Mesothelial cell of epicardium (in vitro differentiated cells): ENCODE results near the gene DYNLT2. TPM values are rescaled to one million over a fixed set of nuclear protein-coding genes. Genes with fewer than 3 reads are reported as not detected.

ENCODE experiments used
- DNase-seq, 2 experiments: peaks; one replicate each; pipeline ENCODE4 v3.0.0; 2021; ENCODE audit warnings: low spot score in 2 of 2; ENCODE audit not compliant: unreplicated experiment in 2 of 2
- H3K27ac Mint-ChIP-seq: 2 replicates; pipeline ENCODE4 v1.8.0; 2021; ENCODE audit warnings: mixed read lengths
- H3K27me3 Mint-ChIP-seq: 2 replicates; pipeline ENCODE4 v1.8.0; 2021; ENCODE audit warnings: low read depth, mixed read lengths
- H3K36me3 Mint-ChIP-seq: 2 replicates; pipeline ENCODE4 v1.8.0; 2021; ENCODE audit warnings: mixed read lengths
- H3K4me1 Mint-ChIP-seq: 2 replicates; pipeline ENCODE4 v1.8.0; 2021; ENCODE audit warnings: mixed read lengths
- H3K4me3 Mint-ChIP-seq: 2 replicates; pipeline ENCODE4 v1.8.0; 2021; ENCODE audit warnings: mild to moderate bottlenecking, moderate library complexity, mixed read lengths
- H3K9me3 Mint-ChIP-seq: 2 replicates; pipeline ENCODE4 v1.8.0; 2021; ENCODE audit warnings: mixed read lengths
- total RNA-seq: library from RNA; stranded (reverse); gene quantifications from 3 replicates; pipeline ENCODE4 v1.2.1, GENCODE V29; 2021
- TF ChIP-seq, protein P1 (sequence below): fragments of 200-600 bp; sonication (generic); IDR thresholded peaks from one replicate; pipeline ENCODE4 v1.5.0; 2021; ENCODE audit warnings: antibody characterized with exemption; ENCODE audit not compliant: unreplicated experiment

The DYNLT2 gene
- total RNA-seq, 1 donor from 2014 or later, result 2.7 TPM

DNA sequence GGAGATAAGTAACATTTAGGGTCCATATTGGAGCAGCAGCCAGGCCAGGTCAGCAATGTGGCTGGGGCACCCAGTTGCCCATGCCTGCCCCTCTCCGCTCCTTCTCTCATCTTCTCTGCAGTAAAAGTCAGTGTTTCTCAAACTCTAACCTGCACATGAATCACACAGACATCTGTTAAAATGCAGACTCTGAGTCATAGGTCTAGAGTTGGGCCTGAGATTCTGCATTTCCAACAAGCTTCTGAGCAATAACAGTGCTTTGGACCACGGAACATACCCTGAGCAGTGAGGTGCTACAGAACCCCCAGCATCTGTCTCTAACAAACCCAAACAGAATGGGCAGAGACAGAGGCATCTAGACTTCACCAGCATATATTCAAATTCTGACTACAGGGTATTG is 37.2 kb downstream of the DYNLT2 start:
- Mint-ChIP-seq H3K36me3 (peaks cover 32% of the 10 kb centered on the region), H3K27me3 (no peaks in the 10 kb centered on the region), H3K4me1 (no peaks in the 10 kb centered on the region), H3K4me3 (no peak overlapping the region), H3K9me3 (no peaks in the 10 kb centered on the region), H3K27ac (no peak overlapping the region)
- TF ChIP-seq, protein P1, sequence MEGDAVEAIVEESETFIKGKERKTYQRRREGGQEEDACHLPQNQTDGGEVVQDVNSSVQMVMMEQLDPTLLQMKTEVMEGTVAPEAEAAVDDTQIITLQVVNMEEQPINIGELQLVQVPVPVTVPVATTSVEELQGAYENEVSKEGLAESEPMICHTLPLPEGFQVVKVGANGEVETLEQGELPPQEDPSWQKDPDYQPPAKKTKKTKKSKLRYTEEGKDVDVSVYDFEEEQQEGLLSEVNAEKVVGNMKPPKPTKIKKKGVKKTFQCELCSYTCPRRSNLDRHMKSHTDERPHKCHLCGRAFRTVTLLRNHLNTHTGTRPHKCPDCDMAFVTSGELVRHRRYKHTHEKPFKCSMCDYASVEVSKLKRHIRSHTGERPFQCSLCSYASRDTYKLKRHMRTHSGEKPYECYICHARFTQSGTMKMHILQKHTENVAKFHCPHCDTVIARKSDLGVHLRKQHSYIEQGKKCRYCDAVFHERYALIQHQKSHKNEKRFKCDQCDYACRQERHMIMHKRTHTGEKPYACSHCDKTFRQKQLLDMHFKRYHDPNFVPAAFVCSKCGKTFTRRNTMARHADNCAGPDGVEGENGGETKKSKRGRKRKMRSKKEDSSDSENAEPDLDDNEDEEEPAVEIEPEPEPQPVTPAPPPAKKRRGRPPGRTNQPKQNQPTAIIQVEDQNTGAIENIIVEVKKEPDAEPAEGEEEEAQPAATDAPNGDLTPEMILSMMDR, result no peak
- no peak for DNase-seq

DNA sequence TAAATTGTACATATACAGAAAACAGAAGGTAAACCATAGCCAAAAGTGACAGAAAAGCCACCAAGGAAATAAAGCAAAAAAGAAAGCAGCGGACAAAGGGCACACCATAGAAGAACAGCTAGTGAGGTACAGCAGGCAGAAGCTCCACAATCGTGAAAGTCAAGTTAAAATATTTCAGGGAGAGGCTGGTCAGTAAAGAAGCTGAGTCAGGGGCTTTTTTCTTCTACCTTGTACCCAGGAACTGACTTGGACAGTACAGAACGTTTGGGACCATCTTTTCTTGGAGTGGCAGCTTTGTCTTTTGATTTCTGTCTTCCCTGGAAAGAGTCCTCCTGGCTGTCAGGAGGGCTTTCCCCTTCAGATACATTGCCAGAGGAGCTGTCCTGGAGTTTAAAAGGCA is 41.4 kb downstream of the DYNLT2 start:
- no peak overlapping the region for H3K4me3 Mint-ChIP-seq
- no peaks in the 10 kb centered on the region for H3K9me3 Mint-ChIP-seq
- H3K27ac Mint-ChIP-seq, result no peak overlapping the region
- DNase-seq, result no peak
- peaks cover 1% of the 10 kb centered on the region for H3K4me1 Mint-ChIP-seq
- TF ChIP-seq, protein P1, result no peak
- peaks cover 28% of the 10 kb centered on the region for H3K36me3 Mint-ChIP-seq
- H3K27me3 Mint-ChIP-seq, result no peaks in the 10 kb centered on the region

DNA sequence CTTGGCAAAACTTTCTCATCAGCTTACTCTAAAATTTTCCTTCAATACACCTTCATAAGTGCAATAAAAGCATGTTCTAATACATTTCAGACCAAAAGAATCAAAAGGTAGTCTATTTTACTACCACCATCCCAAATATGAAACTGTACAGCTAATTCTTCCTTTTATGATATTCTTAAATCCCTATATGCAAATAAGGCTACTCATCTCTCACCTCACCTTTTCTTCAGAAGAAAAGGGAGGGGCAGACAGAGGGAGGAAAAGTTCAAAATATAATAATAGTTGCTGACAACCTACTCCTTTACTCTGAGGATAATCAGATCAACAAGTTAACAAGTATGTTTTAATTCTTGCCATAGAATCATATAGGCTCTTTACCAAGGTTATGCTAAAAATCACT is 42.1 kb downstream of the DYNLT2 start:
- Mint-ChIP-seq H3K4me3 (no peak overlapping the region), H3K27ac (no peak overlapping the region), H3K36me3 (peaks cover 25% of the 10 kb centered on the region), H3K4me1 (peaks cover 7% of the 10 kb centered on the region), H3K27me3 (no peaks in the 10 kb centered on the region), H3K9me3 (no peaks in the 10 kb centered on the region)
- DNase-seq, result no peak
- TF ChIP-seq, protein P1, result no peak

DNA sequence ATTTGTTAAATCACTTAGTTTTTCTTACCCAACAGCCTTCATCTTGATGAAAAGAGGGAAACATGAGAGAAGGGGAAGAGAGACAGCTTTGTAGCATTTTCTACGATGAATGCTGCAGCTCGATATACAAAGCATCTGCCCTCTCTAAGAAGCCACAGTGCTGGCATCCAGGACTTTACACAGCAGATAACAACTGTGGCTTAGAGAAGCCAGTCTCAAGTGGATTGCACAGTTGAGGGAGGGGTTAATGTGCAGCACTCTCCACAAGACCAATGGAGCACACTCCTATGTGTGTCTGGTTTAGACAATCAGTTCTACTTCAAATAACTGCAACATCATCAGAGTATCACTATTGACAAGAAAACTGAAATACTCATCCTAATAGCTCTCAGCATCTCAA is 43.6 kb downstream of the DYNLT2 start:
- H3K4me1 Mint-ChIP-seq, result peaks cover 21% of the 10 kb centered on the region
- H3K27me3 Mint-ChIP-seq, result no peaks in the 10 kb centered on the region
- H3K4me3 Mint-ChIP-seq, result no peak overlapping the region
- TF ChIP-seq, protein P1, result no peak
- H3K36me3 Mint-ChIP-seq, result peaks cover 20% of the 10 kb centered on the region
- no peak for DNase-seq
- no peak overlapping the region for H3K27ac Mint-ChIP-seq
- H3K9me3 Mint-ChIP-seq, result no peaks in the 10 kb centered on the region

DNA sequence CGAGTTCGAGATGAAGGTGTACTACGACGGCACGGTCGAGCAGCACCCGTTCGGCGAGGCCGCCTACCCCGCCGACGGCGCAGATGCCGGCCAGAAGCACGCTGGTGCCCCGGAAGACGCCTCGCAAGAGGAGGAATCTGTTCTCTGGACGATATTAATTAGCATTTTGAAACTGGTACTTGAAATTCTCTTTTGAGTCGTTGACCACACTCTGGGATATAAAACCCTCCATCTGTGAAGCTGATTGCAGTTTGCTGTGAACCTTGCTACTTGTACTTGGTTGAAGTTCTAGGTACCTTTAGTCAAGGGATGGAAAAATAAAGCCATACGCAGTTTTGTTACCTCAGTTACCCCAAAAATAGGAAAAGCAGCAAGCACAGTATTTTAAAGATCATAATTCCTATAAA is 48.5 kb downstream of the DYNLT2 start:
- Mint-ChIP-seq H3K27ac (peak overlapping the region; percentile 81), H3K36me3 (peaks cover 8% of the 10 kb centered on the region), H3K27me3 (no peaks in the 10 kb centered on the region), H3K4me1 (peaks cover 37% of the 10 kb centered on the region), H3K9me3 (no peaks in the 10 kb centered on the region), H3K4me3 (peak overlapping the region; percentile 79)
- TF ChIP-seq, protein P1, result no peak
- no peak for DNase-seq
